ENCODE results near the gene CCSAP.

DNA sequence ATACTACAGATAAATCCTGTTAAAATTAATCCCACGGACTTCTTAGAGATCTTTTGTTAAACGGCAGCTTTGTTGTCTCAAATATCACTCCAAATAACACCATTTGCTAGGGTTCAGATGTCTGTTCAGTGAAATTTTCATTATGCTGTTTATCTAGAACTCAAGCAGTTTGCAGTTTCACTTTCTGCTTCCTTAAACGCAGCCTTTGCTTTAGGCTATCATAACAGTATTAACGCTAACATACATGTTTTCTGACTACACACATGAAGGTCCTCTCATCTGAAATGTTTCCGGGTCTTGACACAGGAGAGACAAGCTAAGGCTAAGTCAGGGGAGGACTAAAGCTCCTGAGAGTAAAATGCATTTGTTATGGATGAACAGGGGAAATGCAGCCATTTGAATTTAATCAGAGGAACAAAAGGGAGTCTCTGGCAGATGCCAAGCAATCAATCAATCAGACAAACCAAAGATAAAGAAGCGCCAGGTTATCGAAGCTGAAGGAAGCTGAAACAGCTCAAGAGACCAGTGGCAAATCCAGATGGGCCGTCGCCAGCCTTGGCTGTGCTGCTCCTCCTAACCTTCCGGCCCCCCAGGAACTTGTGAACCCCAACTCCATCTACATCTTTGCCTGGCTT lies 16.9 kb downstream of the CCSAP start:
- TF ChIP-seq, protein P1, sequence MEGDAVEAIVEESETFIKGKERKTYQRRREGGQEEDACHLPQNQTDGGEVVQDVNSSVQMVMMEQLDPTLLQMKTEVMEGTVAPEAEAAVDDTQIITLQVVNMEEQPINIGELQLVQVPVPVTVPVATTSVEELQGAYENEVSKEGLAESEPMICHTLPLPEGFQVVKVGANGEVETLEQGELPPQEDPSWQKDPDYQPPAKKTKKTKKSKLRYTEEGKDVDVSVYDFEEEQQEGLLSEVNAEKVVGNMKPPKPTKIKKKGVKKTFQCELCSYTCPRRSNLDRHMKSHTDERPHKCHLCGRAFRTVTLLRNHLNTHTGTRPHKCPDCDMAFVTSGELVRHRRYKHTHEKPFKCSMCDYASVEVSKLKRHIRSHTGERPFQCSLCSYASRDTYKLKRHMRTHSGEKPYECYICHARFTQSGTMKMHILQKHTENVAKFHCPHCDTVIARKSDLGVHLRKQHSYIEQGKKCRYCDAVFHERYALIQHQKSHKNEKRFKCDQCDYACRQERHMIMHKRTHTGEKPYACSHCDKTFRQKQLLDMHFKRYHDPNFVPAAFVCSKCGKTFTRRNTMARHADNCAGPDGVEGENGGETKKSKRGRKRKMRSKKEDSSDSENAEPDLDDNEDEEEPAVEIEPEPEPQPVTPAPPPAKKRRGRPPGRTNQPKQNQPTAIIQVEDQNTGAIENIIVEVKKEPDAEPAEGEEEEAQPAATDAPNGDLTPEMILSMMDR (IDR thresholded peaks at IDR 0.05): no peak
- TF ChIP-seq POLR2A (IDR thresholded peaks at IDR 0.05): no peak

Data from adrenal gland (tissue), 5 donors.